H1 (cell line): ENCODE results near the gene SNAI1.

Experiments
- GABPA ChIP-seq: IDR thresholded peaks from 2 replicates; pipeline ENCODE4 v1.6.1; 2011; ENCODE audit warnings: mild to moderate bottlenecking, low read length, moderate library complexity, borderline replicate concordance; ENCODE audit not compliant: insufficient read depth
- KDM1A ChIP-seq: fragments of 200-600, 300-600 bp; sonication (generic); IDR thresholded peaks from 2 replicates; pipeline ENCODE4 v1.7.1; 2016; ENCODE audit warnings: mild to moderate bottlenecking, low read length, borderline replicate concordance
- POLR2A ChIP-seq, 2 experiments: IDR thresholded peaks; 1 replicate in 1 of 2; 2 replicates in 1 of 2; pipeline ENCODE4 v1.6.1; 2011; ENCODE audit warnings: low read depth in 2 of 2, low read length in 2 of 2, mild to moderate bottlenecking in 2 of 2; ENCODE audit errors: control extremely low read depth in 1 of 2
- POLR2AphosphoS5 ChIP-seq: IDR thresholded peaks from 2 replicates; pipeline ENCODE4 v1.6.1; 2011; ENCODE audit warnings: low read depth, low read length
- RFX5 ChIP-seq: IDR thresholded peaks from 2 replicates; pipeline ENCODE4 v1.6.1; 2011; ENCODE audit warnings: low read depth, low read length, improper control_type of control experiment, borderline replicate concordance
- SRF ChIP-seq: IDR thresholded peaks from 2 replicates; pipeline ENCODE4 v1.6.1; 2011; ENCODE audit warnings: mild to moderate bottlenecking, low read depth, low read length, moderate library complexity
- TAF1 ChIP-seq: IDR thresholded peaks from 2 replicates; pipeline ENCODE4 v1.6.1; 2011; ENCODE audit warnings: mild to moderate bottlenecking, low read depth, low read length
- TEAD4 ChIP-seq: IDR thresholded peaks from 2 replicates; pipeline ENCODE4 v1.6.1; 2012; ENCODE audit warnings: low read depth, low read length, inconsistent platforms, mixed read lengths
- YY1 ChIP-seq: IDR thresholded peaks from 2 replicates; pipeline ENCODE4 v1.6.1; 2011; ENCODE audit warnings: low read depth, mild to moderate bottlenecking, low read length
- TF ChIP-seq, protein P1 (sequence below), 3 experiments: IDR thresholded peaks; 1 replicate in 2 of 3; 2 replicates in 1 of 3; pipeline versions ENCODE4 v1.5.1 to v1.6.1; 2011; ENCODE audit warnings: low read length in 3 of 3, mild to moderate bottlenecking in 3 of 3, inconsistent platforms in 2 of 3, low read depth in 1 of 3, moderate library complexity in 1 of 3; ENCODE audit not compliant: insufficient read depth in 1 of 3; ENCODE audit errors: control extremely low read depth in 1 of 3
- TF ChIP-seq, protein P2 (sequence below): IDR thresholded peaks from 2 replicates; pipeline ENCODE4 v1.6.1; 2012; ENCODE audit warnings: inconsistent platforms
- TF ChIP-seq, protein P3 (sequence below): IDR thresholded peaks from 2 replicates; pipeline ENCODE4 v1.6.1; 2011; ENCODE audit warnings: low read length, improper control_type of control experiment
- TF ChIP-seq, protein P4 (sequence below): IDR thresholded peaks from 2 replicates; pipeline ENCODE4 v1.6.1; 2011; ENCODE audit warnings: low read depth, mild to moderate bottlenecking, low read length; ENCODE audit not compliant: insufficient read depth

DNA sequence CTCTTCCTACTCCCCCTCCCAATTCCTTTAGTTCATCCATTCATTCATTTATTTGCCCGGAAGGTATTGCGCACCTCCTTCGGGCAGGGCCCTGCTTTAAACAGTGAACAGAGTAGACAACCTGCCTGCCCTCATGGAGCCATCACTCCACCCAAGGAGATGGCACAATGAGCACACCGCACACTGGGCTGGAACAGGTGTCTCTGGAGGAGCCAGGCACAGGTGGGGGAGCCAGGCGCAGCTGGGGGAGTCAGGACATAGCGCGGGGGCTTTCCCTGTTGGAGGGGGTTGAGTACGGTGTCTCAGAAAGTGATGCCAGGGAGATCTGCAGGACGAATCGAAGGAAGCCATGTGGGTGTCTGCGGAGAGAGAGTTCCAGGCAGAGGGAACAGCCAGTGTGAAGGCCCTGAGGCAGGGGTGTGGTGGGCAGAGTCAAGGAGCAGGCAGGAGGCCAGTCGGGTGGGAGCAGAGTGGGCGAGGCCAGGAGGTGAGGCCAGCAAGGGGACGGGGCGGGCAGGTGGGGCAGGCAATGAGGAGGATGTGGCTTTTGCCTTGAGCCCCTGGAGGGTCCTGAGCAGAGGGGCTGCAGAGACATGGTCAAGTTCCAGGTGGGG lies 46.4 kb downstream of the SNAI1 start:
- TF ChIP-seq TAF1, result no peak
- TF ChIP-seq, protein P1, sequence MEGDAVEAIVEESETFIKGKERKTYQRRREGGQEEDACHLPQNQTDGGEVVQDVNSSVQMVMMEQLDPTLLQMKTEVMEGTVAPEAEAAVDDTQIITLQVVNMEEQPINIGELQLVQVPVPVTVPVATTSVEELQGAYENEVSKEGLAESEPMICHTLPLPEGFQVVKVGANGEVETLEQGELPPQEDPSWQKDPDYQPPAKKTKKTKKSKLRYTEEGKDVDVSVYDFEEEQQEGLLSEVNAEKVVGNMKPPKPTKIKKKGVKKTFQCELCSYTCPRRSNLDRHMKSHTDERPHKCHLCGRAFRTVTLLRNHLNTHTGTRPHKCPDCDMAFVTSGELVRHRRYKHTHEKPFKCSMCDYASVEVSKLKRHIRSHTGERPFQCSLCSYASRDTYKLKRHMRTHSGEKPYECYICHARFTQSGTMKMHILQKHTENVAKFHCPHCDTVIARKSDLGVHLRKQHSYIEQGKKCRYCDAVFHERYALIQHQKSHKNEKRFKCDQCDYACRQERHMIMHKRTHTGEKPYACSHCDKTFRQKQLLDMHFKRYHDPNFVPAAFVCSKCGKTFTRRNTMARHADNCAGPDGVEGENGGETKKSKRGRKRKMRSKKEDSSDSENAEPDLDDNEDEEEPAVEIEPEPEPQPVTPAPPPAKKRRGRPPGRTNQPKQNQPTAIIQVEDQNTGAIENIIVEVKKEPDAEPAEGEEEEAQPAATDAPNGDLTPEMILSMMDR (IDR thresholded peaks at IDR 0.05; ENCODE audit: control extremely low read depth in 1 of 3, insufficient read depth in 1 of 3, low read depth in 1 of 3, low read length in 3 of 3), result no peak
- TF ChIP-seq, protein P2, sequence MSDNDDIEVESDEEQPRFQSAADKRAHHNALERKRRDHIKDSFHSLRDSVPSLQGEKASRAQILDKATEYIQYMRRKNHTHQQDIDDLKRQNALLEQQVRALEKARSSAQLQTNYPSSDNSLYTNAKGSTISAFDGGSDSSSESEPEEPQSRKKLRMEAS, result no peak
- TF ChIP-seq, protein P3, sequence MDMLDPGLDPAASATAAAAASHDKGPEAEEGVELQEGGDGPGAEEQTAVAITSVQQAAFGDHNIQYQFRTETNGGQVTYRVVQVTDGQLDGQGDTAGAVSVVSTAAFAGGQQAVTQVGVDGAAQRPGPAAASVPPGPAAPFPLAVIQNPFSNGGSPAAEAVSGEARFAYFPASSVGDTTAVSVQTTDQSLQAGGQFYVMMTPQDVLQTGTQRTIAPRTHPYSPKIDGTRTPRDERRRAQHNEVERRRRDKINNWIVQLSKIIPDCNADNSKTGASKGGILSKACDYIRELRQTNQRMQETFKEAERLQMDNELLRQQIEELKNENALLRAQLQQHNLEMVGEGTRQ, result no peak
- TF ChIP-seq SRF, result no peak
- TF ChIP-seq YY1, result no peak
- no peak for TF ChIP-seq RFX5
- no peak for TF ChIP-seq TEAD4
- no peak for TF ChIP-seq GABPA
- TF ChIP-seq POLR2A (IDR thresholded peaks at IDR 0.05; ENCODE audit: control extremely low read depth in 1 of 2, low read depth in 2 of 2, low read length in 2 of 2), result no peak
- TF ChIP-seq, protein P4, sequence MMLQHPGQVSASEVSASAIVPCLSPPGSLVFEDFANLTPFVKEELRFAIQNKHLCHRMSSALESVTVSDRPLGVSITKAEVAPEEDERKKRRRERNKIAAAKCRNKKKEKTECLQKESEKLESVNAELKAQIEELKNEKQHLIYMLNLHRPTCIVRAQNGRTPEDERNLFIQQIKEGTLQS, result no peak
- TF ChIP-seq POLR2AphosphoS5, result no peak
- no peak for TF ChIP-seq KDM1A
